GM18909 (cell line): ENCODE results near the gene TBC1D25.

Source experiments
- ATAC-seq: cut with Tn5 transposase; IDR thresholded peaks from one replicate; pipeline ENCODE4 v1.9.1; 2021; ENCODE audit warnings: mild to moderate bottlenecking; ENCODE audit not compliant: unreplicated experiment, poor library complexity

The TBC1D25 gene

DNA sequence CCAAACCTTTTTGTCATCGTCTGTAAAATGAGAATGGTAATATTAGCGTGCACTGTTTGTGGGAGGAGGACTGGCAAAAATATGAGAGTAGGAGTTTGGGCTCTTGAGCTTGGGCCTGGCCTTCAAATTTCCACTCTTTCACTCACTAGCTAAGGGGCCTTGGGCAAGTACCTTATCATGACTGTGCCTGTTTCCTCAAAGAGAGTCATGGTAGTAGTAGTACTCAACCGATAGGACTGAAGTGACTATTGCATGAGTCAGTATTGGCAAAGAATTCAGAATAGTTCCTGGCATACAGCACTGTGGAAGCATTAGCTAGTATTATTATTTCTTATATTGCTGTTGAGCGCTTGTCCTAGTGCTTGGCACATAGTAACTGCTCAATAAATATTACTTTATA is 18.8 kb downstream of the TBC1D25 start:
- ATAC-seq, result no peak

DNA sequence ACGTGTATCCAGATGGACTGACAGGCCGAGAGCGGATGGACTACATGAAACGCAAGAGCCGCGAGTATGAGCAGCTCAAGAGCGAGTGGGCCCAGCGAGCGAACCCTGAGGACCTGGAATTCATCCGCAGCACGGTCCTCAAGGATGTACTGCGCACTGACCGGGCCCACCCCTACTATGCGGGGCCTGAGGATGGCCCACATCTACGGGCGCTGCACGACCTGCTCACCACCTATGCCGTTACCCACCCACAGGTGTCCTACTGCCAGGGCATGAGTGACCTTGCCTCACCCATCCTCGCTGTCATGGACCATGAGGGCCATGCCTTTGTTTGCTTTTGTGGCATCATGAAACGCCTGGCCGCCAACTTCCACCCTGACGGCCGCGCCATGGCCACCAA is 20.1 kb downstream of the TBC1D25 start:
- ATAC-seq, result no peak

DNA sequence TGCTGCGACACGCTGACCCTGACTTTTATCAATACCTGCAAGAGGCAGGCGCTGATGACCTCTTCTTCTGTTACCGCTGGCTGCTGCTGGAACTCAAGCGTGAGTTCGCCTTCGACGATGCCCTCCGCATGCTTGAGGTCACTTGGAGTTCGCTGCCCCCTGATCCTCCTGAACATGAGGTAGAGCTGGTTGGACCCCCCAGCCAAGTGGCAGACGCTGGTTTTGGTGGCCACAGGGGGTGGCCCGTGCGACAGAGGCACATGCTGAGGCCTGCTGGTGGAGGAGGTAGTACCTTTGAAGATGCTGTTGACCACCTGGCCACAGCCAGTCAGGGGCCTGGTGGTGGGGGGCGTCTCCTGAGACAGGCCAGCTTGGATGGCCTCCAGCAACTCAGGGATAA is 20.5 kb downstream of the TBC1D25 start:
- ATAC-seq, result no peak

DNA sequence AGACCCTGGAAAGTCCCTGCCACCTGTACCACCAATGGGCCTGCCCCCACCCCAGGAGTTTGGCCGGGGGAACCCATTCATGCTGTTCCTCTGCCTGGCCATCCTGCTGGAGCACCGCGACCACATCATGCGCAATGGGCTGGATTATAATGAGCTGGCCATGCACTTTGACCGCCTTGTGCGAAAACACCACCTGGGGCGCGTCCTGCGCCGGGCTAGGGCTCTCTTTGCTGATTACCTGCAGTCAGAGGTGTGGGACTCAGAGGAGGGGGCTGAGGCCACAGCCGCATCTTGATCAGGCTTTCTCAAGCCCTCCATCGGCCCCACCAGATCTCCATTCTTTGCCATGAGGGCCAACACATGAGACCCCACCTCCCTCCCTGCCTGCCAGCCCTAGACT is 21.2 kb downstream of the TBC1D25 start:
- no peak for ATAC-seq

DNA sequence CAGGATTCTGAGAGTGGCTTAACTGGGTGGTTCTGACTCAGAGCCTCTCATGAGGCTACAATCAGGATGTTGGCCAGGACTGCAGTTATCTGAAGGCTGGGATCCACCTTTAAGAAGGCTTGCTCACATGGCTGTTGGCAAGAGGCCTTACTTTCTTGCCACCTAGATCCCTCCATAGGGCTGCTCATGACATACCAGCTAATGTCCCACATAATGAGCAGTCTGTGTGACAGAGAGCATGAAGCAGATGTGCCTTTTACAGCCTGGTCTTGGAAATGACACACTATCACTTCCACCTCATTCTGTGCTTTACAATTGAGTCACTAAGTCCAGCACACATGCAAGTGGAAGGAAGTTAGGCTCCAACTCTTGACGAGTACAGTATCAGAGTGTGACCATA is 30.4 kb downstream of the TBC1D25 start:
- ATAC-seq, result peak; percentile 40

DNA sequence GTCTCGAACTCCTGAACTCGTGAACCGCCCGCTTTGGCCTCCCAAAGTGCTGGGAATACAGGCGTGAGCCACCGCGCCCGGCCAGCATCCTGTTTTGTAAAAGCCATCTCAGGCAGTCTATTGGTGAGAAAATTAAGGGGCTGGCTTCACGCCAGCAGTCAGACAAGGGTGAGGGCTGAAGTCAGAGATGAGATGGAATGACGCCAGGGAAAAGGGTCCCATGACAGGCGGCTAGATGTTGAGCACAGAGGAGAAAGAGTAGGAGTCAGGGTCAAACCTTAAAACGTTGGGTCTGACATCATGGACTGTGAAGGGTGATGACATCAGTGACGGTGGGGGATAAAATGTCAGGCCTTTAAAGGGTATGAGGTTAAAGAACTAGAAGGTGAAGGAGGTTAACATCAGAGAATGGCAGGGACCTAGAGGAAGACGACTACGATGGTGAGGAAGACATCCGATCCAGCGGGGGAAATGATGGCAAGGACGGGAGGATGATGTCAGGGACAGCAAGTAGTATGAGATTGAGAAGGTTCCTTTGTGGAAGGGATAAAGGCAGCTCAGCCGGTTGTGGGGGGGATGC is 34.3 kb downstream of the TBC1D25 start:
- no peak for ATAC-seq

DNA sequence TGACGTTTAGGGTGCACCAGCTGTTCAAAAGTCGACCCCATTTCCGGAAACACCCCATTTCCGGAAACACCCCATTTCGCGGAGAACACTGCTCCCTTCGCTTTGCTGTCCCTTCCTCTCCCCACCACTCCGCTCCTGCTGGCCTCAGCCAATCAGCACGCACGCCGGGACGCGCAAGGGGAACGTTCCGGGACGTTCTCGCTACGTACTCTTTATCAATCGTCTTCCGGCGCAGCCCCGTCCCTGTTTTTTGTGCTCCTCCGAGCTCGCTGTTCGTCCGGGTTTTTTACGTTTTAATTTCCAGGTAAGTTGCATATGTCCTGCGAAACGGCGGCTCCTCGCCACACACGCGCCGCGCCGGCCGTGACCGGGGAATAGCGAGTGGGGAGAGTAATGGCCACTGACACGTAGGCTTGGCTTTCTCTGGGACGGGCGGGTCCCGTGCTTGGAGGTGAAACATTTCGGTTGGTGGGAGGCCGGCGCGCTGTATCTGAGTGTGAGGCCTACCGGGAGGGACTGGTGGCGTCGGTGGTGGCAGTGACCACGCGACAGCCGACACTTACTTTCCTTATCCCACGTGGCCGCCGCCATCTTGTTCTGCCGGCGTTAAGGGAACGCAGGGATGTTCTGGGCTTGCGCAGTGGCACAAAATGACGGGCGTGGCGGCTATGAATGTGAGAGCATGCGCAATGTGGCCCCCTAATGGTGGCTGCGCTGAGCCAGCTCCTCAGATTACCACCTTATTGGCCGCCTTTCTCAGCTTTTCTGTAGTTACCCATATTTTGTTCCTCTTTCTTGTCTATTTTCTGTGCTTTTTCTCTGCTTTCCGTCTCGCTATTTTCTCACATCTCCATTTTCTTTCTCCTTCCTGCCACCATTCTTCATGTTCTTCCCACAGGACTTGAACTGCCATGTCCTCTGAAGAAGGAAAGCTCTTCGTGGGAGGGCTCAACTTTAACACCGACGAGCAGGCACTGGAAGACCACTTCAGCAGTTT is 35.1 kb downstream of the TBC1D25 start, which contains the start of gene RBM3:
TSS of gene RBM3 (plus strand) at position 215 of the 997 bp plus-strand sequence. CDS start at position 912, 697 bp downstream.
- peak; percentile 87 for ATAC-seq

DNA sequence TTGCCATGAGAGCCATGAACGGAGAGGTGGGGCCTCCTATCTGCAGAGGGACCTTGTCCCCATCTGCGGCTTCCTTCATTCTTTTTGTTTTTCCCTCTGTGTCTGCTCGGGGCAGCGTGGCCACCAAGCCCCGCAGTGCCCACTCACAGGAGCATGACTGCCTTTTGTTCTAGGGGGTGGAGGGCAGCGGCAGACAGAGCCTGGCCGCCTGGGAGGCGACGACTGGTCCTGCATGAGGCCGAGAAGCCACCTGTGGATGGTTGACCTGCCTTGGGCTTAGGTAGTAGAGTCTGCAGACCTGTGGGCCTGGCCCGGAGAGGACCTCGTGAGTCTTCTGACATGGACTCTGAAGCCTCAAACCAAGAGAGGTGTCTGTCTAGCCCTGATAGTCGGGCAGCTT is 36.1 kb downstream of the TBC1D25 start:
- no peak for ATAC-seq

DNA sequence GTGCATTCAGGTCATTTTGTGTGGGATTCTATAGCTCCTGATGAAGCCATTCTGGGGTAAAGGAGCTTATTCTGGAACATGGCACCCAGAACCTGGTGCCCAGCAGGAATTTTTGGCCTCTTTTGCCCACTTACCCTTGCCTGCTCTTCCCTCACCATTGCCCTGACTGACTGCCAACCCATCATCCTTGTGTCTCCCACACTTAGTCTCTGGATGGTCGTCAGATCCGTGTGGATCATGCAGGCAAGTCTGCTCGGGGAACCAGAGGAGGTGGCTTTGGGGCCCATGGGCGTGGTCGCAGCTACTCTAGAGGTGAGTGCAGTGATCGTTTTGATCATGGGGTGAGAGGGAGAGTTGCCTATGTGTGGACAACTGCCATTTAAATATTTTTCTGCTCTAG is 36.6 kb downstream of the TBC1D25 start:
- ATAC-seq, result no peak

DNA sequence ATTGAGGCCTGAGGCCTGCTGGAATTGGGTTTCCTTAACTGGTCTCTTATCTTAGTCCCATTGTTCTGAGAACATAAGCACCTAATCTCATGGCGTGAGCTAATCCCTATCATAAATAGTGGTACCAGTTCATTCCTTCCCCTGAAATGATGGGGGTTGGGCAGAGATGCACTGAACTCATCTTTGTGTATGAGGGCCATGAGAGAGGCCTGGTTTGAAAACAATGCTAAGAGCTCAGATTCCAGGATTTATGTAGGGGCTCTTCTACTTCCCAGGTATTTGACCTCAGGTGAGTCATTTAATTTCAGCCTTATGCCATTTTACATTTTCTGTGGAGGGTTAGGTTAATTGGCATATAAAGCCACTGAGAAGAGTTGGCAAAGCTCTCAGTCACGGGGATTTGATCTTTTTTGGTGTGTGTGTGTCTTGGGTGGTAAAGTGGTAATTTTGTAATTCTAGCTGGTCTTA is 39.2 kb downstream of the TBC1D25 start:
- no peak for ATAC-seq

DNA sequence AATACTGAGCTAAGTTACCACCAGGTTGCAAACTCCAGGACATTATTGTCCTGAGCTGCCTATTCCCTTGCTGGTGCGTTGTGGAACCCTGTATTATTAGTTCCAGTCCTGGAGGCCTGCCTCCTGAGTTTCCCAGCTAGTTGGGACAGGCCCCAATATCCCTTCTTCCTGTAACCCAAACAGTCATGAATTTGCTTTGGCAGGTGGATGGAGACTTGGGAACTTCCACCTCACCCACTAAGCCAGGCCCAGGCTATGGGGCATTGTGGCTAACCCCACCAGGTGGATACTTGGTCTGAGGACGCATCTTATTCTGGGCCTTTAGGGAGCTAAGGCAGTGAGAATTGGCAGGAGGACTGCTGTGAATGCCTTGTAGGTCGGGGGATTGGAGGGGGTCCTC is 39.7 kb downstream of the TBC1D25 start:
- ATAC-seq, result no peak

DNA sequence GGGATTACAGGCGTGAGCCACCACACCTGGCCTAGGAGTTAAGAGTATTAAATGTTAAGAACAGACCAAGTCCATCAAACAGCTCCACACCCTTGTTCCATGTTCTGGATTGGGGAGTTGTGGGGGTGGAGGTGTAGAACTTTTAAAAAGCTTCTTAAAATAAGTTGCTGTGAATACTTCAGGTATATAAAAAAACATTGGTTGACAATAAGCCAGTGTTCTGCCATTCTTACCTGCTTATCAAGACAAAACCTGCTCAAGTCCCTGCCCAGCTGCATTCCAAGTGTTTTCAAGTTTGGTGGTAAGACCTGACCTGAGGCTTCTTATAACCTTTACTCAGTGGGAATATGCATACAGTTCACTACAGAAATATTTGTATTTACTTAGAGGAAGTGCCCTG is 41.1 kb downstream of the TBC1D25 start:
- no peak for ATAC-seq

DNA sequence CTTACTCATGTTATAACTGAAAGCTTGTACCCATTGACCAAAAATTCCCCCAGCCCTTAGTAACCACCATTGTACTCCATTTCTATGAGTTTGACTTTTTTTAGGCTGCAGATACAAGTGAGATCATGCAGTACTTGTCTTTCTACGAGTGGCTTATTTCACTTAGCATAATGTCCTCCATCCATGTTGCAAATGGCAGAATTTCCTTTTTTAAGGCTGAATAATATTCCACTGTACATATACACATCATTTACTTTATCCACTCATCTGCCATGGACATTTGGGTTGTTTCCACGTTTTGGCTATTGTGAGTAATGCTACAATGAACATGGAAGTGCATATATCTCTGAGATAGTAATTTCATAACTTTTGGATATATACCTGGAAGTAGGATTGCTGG is 45.2 kb downstream of the TBC1D25 start:
- no peak for ATAC-seq

DNA sequence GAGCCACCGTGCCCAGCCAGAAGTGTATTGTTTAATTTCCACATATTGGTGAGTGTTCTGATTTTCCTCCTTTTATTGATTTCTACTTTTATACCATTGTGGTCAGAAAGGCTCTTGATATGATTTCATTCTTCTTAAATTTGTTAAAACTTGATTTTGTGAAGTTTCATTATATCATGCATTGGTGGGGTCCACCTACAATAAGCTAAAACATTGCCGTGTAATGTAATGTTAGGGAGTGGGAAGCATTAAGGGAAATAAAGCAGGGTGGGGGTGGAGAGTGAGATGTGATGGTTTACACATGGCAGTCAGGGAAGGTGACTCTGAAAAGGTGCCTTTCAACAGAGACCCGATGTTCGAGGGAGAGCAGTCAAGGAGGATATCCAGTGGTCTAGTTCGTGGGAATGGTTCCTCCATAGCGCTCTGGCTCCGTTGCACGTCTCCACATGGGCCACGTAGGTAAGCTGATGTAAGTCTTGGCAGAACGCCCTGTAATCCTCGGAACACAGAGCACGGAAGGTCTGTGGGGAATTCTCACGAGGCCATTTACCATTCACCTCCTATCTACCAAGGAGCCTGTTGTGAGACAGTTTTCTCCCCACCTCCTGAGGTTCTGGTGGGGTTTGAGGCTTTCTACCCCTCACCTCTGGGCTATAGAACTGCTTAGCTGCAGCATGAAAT is 50.1 kb downstream of the TBC1D25 start:
- ATAC-seq, result no peak

DNA sequence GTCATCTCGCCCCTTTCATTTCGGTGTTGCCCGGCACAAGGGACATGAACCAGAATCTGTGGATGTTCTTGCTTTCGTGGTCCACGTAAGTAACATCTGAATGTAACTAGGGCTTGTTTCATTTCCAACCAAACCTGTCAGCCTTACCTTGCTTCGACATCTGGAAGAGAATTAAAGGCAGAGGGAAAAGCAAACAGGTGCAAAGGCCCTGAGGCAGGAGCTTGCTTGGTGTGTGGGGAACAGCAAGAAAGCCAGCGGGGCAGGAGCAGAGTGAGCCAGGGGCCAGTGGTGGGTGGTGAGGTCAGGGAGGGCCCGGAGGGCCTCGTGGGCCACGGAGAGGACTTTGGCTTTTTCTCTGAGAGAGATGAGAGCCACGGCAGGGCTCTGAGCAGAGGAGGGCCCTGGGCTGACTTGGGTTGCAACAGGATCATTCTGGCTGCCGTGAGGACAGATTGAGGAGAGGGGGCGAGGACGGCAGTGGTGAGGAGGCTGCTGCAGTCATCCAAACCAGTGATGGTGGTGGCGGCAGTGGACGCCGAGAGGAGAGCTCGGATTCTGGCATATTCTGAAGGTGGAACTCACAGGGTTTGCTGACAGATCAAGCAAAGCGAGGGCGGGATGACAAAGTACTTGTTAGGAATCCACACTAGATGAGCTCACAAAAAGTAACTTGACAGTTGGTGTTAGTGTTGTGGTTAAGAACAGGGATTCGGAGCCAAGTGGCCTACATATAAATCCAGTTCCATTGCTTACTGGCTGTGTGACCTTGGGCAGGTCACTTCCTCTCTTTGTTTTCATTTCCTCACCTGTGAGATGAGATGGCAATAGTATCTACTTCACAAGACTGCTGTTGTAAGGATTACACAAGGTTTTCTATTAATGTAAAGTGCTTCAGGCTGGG is 50.9 kb downstream of the TBC1D25 start:
- ATAC-seq, result no peak

DNA sequence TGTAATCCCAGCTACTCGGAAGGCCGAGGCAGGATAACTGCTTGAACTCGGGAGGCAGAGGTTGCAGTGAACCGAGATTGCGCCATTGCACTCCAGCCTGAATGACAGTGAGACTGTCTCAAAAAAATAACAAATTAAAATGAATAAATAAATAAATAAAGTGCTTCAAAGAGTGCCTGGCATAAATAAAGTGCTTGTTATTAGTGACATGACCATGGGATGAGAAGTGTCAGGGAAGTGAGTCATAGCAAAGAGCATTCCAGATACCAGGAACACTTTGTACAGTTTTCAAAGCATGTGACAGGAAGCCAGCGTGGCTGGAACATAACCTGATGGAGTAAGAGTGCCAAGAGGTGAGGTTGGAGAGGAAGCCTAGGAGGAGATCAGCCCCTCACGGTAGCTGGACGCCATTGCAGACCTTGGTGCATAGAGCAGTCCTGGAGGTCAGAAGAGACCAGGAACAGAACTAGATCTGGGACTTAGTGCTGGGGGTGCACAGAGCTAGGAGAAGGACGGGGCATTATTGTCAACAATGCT is 51.8 kb downstream of the TBC1D25 start:
- no peak for ATAC-seq

DNA sequence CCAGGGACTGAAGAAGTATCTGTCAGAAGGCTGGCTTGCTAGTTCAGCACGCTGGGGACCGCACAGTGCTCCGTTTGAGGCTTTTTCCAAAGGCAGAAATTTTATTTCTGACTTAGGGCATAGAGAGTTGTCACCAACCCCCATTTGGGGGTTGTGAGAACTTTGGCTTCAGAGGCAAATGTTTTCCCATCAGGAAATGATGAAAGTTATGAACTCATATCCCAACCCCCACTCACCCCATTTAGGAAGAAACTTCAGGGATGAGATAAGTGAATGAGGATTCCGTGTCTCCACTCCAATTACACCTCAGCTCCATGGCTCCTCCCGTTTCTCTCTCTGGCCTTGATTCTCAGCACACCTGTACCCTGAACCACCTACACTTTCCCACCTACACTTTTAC is 53.5 kb downstream of the TBC1D25 start:
- ATAC-seq, result no peak

DNA sequence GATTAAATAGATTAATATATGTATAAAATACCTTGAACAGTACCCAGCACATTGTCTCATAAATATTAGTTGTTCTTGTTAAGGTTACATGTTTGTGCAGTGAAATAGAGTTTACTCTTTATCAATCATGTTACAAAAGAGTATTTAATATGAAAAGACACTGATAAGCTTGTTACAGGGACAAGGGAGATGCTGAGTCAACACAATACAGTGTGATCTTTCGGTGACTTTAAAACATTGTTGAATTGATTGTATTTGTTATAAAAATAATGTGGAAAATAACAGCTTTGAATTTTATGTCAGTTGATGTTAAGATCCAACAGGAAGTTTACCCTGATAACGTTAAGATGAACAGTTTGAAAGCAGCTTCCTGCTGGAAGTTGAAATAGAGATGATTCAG is 56.4 kb downstream of the TBC1D25 start:
- ATAC-seq, result no peak

DNA sequence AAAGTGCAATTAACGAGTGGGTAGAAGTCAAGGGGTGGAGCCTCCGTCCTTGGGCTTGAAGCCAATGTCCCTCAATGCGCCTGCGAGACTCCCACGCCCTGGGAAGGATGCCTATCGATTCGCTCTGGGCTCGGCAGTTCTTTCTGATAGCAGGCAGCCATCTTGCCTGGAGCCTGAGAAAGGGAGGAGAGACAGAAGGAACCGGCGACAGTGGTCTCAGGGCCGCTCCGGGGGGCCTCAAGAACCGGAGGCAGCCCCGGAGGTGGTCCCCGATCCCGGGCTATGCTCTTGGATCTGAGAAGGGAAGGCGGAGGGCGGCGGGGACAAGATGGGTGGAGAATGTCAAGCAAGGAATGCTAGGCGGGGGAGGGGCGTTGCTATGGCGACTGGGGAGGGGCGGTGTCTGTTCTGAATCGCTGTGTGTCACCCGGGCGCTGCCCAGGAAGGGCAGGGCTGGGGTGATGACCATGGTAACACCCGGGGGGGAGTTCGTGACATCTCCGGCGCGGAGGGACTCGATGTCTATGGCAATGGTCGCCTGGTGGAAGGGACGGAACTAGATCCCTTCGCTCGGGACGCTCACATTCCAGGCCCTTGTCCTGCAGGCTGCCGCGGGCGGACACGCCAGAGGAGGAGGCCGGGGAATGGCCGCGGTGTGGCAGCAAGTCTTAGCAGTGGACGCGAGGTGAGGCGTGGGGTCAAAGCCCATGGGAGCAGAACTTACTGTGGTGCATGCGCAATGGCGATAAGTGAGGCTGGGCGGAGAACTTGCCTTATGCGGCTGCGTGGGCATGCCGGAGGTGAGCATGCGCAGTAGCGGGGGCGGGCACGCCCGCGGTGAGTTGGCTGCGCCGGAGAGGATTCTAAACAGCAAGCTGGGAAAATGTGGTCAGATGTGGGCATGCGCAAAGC is 58.1 kb downstream of the TBC1D25 start, which contains the start of gene WDR13:
TSS of gene WDR13 (plus strand) at position 140 of the 912 bp plus-strand sequence. CDS start at position 645, 505 bp downstream.
- ATAC-seq, result peak; percentile 78
